ENCODE results near the gene CHRNB2. TPM values are rescaled to one million over a fixed set of nuclear protein-coding genes. Genes with fewer than 3 reads are reported as not detected.

Gene CHRNB2
- total RNA-seq, 1 experiment from 2014 or later: 1.8 TPM

GRCh38 chr1:154539486-154540483 lies 27.8 kb upstream of the CHRNB2 start:
- WGBS (ENCODE audit: extremely low coverage, insufficient read length, low lambda C conversion rate): no CpG with 5 or more reads among the region's 9 CpGs
- peaks cover 10% of the 10 kb centered on the region for H3K27me3 Mint-ChIP-seq (ENCODE audit: low read depth)
- H2AK5ac ChIP-seq (ENCODE audit: insufficient read length, low read length): no peak overlapping the region

More at GRCh38 chr1:154539486-154540483, 27.8 kb upstream of the CHRNB2 start:
- H2BK5ac ChIP-seq (ENCODE audit: insufficient read length, low read length): no peak overlapping the region
- no peak overlapping the region for H2AFZ ChIP-seq (ENCODE audit: low read length)
- no peak overlapping the region for H4K5ac ChIP-seq (ENCODE audit: insufficient read length, low read depth, low read length)
- no peak overlapping the region for H3K18ac ChIP-seq (ENCODE audit: insufficient read length, low read depth, low read length)
- H3K9me3 Mint-ChIP-seq: no peaks in the 10 kb centered on the region
- no peaks in the 10 kb centered on the region for H3K23me2 ChIP-seq (ENCODE audit: insufficient read length, low read depth, low read length, poor library complexity, severe bottlenecking)
- no peak overlapping the region for H3K4me3 Mint-ChIP-seq
- no peaks in the 10 kb centered on the region for H3K9me3 ChIP-seq (ENCODE audit: control insufficient read depth, low read depth, low read length)
- no peak for DNase-seq
- H2BK15ac ChIP-seq (ENCODE audit: low read depth, low read length): no peak overlapping the region
- H3K27ac ChIP-seq (ENCODE audit: insufficient read length, low read depth, low read length): no peak overlapping the region
- no peak overlapping the region for H3K27ac Mint-ChIP-seq
- H4K91ac ChIP-seq (ENCODE audit: insufficient read length, low read depth, low read length): no peak overlapping the region
- no peak for TF ChIP-seq CTCF (conservative IDR thresholded peaks at IDR 0.05)
- no peak overlapping the region for H3K4ac ChIP-seq (ENCODE audit: low read depth, low read length)
- no peaks in the 10 kb centered on the region for H3K27me3 ChIP-seq (ENCODE audit: insufficient read depth, low read length)
- H2BK20ac ChIP-seq (ENCODE audit: low read depth, low read length, poor library complexity, severe bottlenecking): no peak overlapping the region
- no peaks in the 10 kb centered on the region for H3K4me1 ChIP-seq (ENCODE audit: insufficient read depth, low read length)
- H4K8ac ChIP-seq (replicated peaks; ENCODE audit: insufficient read length, low read depth, low read length): no peak overlapping the region
- H3K23ac ChIP-seq (ENCODE audit: insufficient read length, low read depth, low read length): no peak overlapping the region
- no peak overlapping the region; the same call in 1 of the 2 replicates for H3K14ac ChIP-seq (ENCODE audit: insufficient read depth, low read length)
- H2BK120ac ChIP-seq (ENCODE audit: low read depth, low read length, poor library complexity, severe bottlenecking): no peak overlapping the region
- no peak overlapping the region for H3K9ac ChIP-seq (ENCODE audit: extremely low read depth, insufficient read length, low read length)
- no peaks in the 10 kb centered on the region for H3K79me2 ChIP-seq (ENCODE audit: insufficient read depth, low read length)
- H4K20me1 ChIP-seq (ENCODE audit: control insufficient read depth, insufficient read depth, insufficient read length): no peaks in the 10 kb centered on the region
- no peak overlapping the region for H3K4me2 ChIP-seq (ENCODE audit: insufficient read depth, insufficient read length, low read length)
- H3K36me3 Mint-ChIP-seq (ENCODE audit: insufficient read depth in 1 of 3, low read depth in 3 of 3): no peaks in the 10 kb centered on the region
- peaks cover 16 to 21% of the 10 kb centered on the region in 2 experiments for H3K4me1 Mint-ChIP-seq
- no peak overlapping the region for H2BK12ac ChIP-seq (ENCODE audit: insufficient read length, low read depth, low read length)
- H3T11ph ChIP-seq (ENCODE audit: low read length): no peak overlapping the region
- no peak overlapping the region for H3K56ac ChIP-seq (ENCODE audit: insufficient read length, low read depth, low read length)
- no peaks in the 10 kb centered on the region for H3K79me1 ChIP-seq (ENCODE audit: insufficient read depth, low read depth, low read length, poor library complexity, severe bottlenecking)
